HCEC 1CT (cell line): ENCODE data around the gene PET100.

Experiments used
- DNase-seq: peaks from one replicate; pipeline ENCODE4 v3.0.0-alpha.2; 2017

The PET100 gene

DNA sequence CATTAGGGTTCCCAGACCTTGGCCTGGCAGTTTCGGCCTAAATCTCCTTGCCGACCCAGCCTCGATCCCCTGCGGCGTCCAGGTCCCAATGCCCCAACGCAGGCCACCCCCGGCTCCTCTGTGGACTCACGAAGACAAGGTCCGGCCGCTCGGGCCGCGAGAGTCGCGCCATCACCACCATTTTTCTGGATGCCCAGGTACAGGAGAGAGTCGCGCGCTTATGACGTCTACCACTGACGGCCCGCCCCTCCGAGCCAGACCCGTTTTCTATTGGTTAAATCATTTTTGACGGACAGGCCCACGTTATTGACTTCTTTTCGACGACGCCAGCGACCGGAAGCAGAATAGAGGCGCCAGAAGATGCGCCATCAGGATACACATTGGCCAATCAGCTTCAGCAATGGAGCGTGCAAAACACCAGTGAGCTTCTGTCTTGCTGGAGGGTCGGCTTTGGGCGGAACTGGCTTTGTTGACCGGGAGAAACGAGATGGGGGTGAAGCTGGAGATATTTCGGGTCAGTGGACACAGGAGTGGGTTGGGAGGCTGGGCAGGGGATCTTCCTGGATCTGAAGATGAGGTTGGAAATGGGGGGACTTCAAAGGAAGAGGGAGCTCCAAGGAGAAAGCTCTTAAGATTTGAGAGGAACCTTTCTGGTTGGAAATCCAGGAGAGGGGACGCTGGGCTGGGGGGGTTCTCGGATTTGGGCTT is at the start of gene PET100, which contains the start of gene XAB2:
PET100 (plus strand) TSS at position 447 of the 708 bp plus-strand sequence; CDS start at position 488, 41 bp downstream.
XAB2 (minus strand) TSS at position 199 of the 708 bp plus-strand sequence; CDS start at position 181, 18 bp downstream.
- peak; percentile 99 for DNase-seq

GRCh38 chr19:7582446-7582845 is 47.1 kb upstream of the PET100 start:
- no peak for DNase-seq

GRCh38 chr19:7589822-7590221 is 39.8 kb upstream of the PET100 start:
- DNase-seq, result no peak

DNA sequence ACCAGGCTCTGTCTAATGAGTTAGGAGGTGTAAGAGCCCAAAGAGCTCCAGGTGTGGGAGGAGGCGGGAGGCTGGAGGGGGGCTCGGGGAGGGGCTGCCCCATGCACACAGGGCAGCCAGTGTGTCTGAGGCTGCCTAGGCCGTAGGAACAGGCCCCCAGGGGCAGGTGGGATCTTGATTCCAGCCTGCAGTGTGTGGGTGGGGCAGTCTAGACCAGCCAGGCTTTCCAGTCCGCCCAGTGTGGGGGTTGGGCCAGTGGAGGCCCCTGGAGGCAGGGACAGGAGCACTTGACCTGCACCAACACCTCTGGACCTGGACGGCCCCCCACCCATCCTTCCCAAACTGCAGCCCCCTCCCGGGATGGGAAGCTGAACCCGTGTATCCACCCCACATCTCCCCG is 39.3 kb upstream of the PET100 start:
- no peak for DNase-seq

DNA sequence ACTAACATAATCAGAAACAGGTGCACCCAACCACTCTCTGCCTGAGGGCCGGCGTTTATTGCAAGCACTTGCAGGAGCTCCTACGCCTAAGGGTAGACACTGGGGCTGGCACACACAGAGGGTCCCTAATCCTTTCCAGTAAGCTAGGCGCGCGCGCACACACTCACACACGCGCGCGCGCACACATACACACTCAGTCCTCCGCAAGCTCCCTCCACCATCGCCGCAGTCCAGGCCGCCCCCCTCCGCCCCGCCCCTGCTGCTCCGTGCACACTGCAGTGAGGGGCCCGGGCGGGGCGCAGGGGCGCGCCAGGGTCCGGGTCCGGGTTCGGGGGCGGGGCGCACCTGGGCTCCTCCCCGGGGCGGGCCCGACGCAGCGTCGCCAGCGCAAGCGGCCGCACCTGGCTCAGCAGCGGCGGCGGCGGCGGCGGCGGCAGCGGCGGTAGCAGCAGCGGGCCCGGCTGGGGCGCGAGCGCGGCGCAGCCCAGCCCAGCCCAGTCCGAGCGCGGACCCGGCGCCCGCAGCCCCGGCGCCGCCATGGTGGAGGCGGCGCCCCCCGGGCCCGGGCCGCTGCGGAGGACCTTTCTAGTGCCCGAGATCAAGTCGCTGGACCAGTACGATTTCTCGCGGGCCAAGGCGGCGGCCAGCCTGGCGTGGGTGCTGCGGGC is 34.0 kb upstream of the PET100 start, which contains the start of gene CAMSAP3:
CAMSAP3 (plus strand) TSS at position 398 of the 668 bp plus-strand sequence; CDS start at position 538, 140 bp downstream.
- no peak for DNase-seq

GRCh38 chr19:7596211-7596937 is 33.2 kb upstream of the PET100 start:
- no peak for DNase-seq

- DNase-seq, result no peak
These were observed 31.9 kb upstream of the PET100 start for GRCh38 chr19:7597689-7598088.

GRCh38 chr19:7598180-7598579 is 31.4 kb upstream of the PET100 start:
- no peak for DNase-seq

GRCh38 chr19:7600721-7601120 is 28.9 kb upstream of the PET100 start:
- no peak for DNase-seq

DNA sequence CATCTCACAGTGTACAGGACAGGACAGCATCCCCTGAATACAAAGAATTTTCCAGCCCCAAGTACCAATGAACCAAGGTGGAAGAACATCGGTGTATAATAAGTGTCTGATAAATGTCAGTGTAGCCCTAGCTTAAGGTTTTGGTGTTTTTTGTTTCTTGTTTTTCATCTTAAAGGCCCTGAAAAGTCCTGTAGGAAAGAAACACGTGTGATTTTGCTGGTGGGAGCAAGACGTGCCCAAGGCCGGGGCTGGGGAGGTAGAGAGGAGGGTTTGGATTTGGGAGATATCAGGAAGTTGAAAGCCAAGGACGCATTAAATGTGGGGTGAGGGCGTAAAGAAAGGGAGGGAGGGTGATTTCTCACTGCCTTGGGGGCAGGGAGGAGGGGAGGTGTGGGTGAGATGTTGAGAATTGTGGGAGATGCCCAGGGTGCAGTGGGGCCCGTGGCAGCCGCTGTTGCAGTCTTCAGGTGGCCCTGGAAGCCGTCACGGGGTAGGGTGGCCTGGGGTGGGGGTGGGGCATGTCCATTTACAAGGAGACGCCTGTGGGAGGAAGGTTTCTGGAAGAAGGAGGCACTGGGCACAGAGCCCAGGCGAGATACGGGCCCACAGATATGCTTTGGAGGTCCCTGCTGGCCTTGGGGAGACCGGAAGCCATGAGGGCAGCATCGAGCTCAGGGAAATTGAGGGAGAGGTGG is 27.2 kb upstream of the PET100 start:
- DNase-seq, result no peak

DNA sequence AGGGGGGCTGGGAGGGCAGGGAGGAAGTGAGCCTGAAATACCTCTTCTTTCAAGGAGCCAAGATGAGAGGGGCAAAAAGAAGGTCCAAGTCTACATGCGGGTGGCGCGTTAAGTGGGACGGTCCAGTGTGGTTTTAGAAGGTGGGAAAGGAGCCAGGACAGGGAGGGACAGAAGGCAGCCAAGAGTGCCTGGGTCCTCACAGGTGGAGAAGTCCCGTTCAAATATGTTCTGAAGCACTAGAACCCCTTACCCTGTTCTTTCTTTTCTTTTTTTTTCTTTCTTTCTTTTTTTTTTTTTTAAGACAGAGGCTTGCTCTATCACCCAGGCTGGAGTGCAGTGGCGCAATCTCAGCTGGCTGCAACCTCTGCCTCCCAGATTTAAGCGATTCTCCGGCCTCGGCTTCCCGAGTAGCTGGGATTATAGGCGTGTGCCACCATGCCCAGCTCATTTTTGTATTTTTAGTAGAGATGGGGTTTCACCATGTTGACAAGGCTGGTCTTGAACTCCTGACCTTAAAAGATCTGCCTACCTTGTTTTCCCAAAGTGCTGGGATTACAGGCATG is 26.6 kb upstream of the PET100 start:
- DNase-seq, result no peak

GRCh38 chr19:7603919-7604318 is 25.7 kb upstream of the PET100 start:
- no peak for DNase-seq

GRCh38 chr19:7605490-7606222 is 23.9 kb upstream of the PET100 start:
- peak; percentile 17 for DNase-seq

DNA sequence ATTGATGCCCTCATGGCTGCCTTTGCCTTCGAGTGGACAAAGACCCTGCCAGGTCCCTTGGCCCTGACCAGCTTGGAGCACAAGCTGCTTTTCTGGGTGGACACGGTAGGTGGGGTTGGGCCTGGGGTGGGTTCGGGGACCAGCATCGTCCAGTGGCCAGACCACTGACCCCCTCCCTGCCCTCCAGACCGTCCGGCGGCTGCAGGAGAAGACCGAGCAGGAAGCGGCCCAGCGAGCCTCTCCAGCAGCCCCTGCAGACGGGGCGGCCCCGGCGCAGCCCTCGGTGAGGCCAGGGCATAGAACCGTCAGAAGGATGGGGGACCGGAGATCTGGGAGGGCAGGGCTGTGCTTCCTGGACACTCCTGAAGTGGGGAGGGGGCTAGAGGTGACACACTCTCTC is 23.3 kb upstream of the PET100 start:
- DNase-seq, result no peak

- no peak for DNase-seq
These were observed 22.2 kb upstream of the PET100 start for GRCh38 chr19:7607212-7607873.

DNA sequence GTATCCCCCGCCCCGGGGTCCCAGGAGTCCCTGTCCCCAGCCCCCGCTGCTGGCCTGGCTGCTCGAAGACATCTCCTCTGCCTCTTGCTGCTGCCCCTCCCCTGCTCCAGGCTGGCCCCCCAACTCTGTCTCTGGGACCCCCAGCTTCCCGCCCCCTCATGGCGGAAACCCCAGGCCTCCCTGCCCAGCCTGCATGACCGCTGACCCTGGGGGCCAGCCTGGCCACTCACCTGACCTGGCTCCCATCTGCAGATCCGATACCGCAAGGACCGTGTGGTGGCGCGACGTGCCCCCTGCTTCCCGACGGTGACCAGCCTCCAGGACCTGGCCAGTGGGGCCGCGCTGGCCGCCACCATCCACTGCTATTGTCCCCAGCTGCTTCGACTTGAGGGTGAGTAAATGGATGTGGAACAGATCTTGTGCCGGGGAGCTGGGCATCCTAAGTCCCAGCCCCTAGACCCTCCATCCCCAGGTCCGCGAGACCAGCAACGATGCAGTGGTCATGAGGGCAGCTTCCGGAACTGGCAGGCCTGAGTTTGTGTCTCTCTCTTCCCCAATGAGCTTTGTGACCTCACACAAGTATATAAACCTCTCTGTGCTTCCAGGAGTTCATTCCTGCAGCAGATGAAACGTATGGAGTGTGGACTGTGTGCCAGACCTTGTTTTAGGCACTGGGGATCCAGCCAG is 21.6 kb upstream of the PET100 start:
- no peak for DNase-seq

DNA sequence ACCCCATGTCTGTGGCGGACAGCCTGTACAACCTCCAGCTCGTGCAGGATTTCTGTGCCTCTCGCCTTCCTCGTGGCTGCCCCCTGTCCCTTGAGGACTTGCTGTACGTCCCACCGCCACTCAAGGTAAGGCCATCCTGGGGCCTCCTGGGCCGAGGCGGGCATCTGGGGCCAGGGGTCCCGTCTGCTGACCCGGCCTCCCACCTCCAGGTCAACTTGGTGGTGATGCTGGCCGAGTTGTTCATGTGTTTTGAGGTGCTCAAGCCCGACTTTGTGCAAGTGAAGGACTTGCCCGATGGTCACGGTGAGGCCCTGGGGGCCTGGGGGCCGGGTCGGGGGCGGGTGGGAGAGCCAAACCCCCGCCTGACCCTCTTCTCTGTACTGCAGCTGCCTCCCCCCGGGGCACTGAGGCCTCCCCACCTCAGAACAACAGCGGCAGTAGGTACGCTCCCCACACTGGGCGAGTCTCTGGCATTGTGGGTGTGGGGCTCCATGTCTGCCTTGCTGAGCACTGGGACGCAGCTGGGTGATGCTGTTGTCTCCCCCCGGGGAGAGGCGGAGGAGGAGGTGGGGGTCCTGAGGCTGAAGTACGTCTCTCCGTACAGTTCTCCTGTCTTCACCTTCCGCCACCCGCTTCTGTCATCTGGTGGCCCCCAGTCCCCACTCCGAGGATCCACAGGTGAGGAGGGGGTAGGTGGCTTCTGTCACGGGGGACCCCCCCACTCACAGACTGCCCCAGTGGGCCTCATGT is 18.9 kb upstream of the PET100 start:
- DNase-seq, result no peak

DNA sequence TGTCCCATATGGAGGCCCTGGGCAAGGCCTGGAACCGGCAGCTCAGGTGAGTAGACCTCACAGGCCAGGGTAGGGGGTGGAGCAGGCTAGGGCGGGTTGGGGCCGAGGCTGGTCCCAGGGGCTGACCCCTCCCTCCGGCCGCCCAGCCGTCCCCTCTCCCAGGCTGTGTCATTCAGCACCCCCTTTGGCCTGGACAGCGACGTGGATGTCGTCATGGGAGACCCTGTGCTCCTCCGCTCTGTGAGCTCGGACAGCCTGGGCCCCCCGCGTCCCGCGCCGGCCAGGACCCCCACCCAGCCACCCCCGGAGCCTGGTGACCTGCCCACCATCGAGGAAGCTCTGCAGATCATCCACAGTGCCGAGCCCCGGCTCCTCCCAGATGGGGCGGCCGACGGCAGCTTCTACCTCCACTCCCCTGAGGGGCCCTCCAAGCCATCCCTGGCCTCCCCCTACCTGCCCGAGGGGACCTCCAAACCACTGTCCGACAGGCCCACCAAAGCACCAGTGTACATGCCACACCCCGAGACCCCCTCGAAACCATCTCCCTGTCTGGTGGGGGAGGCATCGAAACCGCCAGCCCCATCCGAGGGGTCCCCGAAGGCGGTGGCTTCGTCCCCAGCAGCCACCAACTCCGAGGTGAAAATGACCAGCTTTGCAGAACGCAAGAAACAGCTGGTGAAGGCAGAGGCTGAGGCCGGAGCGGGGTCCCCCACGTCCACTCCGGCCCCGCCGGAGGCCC is 17.9 kb upstream of the PET100 start:
- DNase-seq, result no peak
